HL-60 (cell line): ENCODE data around the gene AXIN1.

Experiments
- CTCF ChIP-seq: IDR thresholded peaks from one replicate; pipeline ENCODE4 v1.5.1; 2011; ENCODE audit warnings: low read length, control low read depth, inconsistent platforms; ENCODE audit not compliant: insufficient read depth
- GABPA ChIP-seq: IDR thresholded peaks from 2 replicates; pipeline ENCODE4 v1.6.1; 2012; ENCODE audit warnings: low read depth

- TF ChIP-seq CTCF, result no peak
- TF ChIP-seq GABPA, result no peak
These were observed 28.2 kb upstream of the AXIN1 start for GRCh38 chr16:380762-381011.
